ENCODE data around the gene ANKRD11. TPM values are rescaled to one million over a fixed set of nuclear protein-coding genes. Genes with fewer than 3 reads are reported as not detected.

The ANKRD11 gene
- total and polyA plus RNA-seq, 8 donors, result 43.9 to 74.0 (median 46.2) TPM

DNA sequence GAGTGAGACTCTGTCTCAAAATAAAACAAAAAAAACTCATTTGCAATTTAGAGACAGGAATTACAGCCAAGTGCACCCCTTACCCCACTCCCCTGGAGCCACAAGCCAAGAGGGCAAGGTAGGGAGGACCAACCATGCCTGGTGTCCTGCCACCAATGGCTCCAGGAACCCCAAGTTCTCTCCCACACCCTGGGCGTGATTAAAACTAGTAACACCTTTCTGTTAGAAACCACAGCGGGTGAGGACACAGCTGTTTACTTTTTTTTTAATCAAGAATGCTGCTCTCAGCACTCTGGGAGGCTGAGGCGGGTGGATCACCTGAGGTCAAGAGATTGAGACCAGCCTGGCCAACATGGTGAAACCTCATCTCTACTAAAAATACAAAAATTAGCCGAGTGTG is 38.1 kb downstream of the ANKRD11 start:
- ATAC-seq (peak in 1 of 4 donors; percentile 16), FAIRE-seq (no peak), DNase-seq (no peak)
- no peaks in the 10 kb centered on the region for H3K27me3 ChIP-seq
- H3K4me1 ChIP-seq, result peaks cover 21 to 41% (median 30%) of the 10 kb centered on the region in 3 donors
- WGBS, 2 donors, result 59 to 65% methylated on average over 4 of the region's 4 CpGs
- H3K27ac ChIP-seq, result no peak overlapping the region
- TF ChIP-seq, protein P1, sequence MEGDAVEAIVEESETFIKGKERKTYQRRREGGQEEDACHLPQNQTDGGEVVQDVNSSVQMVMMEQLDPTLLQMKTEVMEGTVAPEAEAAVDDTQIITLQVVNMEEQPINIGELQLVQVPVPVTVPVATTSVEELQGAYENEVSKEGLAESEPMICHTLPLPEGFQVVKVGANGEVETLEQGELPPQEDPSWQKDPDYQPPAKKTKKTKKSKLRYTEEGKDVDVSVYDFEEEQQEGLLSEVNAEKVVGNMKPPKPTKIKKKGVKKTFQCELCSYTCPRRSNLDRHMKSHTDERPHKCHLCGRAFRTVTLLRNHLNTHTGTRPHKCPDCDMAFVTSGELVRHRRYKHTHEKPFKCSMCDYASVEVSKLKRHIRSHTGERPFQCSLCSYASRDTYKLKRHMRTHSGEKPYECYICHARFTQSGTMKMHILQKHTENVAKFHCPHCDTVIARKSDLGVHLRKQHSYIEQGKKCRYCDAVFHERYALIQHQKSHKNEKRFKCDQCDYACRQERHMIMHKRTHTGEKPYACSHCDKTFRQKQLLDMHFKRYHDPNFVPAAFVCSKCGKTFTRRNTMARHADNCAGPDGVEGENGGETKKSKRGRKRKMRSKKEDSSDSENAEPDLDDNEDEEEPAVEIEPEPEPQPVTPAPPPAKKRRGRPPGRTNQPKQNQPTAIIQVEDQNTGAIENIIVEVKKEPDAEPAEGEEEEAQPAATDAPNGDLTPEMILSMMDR (IDR thresholded peaks at IDR 0.05), result no peak
- no peak overlapping the region for H3K4me3 ChIP-seq
- no peaks in the 10 kb centered on the region for H3K9me3 ChIP-seq
- intact Hi-C loops (cut with DNase I), result no loop called here
- no peaks in the 10 kb centered on the region for H3K36me3 ChIP-seq

DNA sequence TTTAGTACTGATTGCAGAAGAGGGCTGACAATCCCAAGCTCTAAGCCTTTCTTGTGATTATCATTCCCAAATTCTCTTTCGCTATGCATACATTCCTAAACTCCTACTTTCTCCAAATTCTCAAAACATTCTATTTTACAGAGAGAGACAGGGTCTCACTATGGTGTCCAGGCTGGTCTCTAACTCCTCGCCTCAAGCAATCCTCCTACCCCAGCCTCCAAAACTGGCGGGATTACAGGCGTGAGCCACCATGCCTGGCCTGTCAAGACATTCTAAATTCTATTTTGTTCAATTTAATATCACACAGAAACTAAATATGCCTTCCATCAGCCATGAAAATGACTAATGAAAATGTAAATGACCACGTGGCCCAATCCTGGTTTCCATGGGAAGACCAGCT is 39.8 kb downstream of the ANKRD11 start:
- WGBS, 2 donors, result 90 to 91% methylated on average over 5 of the region's 5 CpGs
- TF ChIP-seq, protein P1 (IDR thresholded peaks at IDR 0.05), result no peak
- no peak for ATAC-seq
- H3K9me3 ChIP-seq, result no peaks in the 10 kb centered on the region
- intact Hi-C loops (cut with DNase I), result no loop called here
- DNase-seq, result no peak
- H3K4me3 ChIP-seq, result no peak overlapping the region
- no peaks in the 10 kb centered on the region for H3K27me3 ChIP-seq
- no peaks in the 10 kb centered on the region for H3K36me3 ChIP-seq
- H3K27ac ChIP-seq, result peak overlapping the region in 1 of 4 donors; percentile 27
- peaks cover 26 to 53% (median 37%) of the 10 kb centered on the region in 3 donors for H3K4me1 ChIP-seq
- FAIRE-seq, result no peak

DNA sequence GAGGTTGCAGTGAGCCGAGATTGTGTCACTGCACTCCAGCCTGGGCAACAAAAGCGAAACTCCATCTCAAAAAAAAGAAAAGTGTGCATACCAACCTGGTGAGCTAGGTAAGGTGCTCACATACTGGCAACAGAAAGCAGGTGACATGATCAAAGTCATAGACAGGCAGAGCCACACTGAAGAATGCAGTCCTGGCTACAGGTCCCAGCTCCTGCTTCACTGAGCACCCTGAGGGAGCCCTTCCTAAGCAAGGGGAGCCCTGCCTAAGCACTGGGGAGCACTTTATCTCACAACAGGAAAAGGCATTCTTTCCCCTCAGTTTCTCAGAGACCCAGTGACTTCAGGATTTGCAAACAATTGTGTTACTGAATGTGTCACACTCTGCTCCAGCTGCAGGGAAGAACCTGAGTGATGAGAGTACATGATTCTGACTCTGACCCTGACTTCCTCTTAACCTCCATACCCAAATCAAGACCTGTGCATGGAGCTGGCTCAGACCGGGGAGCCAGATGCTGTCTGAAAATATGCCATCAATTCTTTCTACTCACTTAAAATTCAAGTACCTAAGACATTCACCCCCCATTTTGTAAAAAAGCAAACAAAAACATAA is 40.5 kb downstream of the ANKRD11 start:
- FAIRE-seq, result no peak
- H3K27ac ChIP-seq, result peak overlapping the region in 1 of 4 donors; percentile 27

DNA sequence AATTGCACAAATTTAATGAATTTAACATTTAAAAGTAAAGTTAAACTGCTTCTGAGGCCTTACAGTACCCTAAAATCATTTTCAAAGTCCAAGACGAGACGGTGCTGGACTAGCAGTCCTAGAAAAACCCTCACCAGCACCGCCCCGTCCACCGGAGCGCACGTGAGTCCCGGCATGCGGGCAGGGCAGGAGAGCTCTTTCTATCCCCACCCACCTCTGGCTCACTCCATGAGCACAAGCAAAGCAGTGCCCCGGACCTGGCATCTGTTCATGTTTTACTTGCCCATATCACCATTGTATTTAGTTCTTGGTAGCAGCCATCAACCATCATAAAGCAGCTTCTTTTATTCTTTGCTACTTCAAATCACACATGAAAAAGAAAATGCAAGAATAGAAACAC is 41.7 kb downstream of the ANKRD11 start:
- Histone ChIP-seq H3K27ac (no peak overlapping the region), H3K4me3 (no peak overlapping the region), H3K4me1 (peaks cover 44 to 62% (median 47%) of the 10 kb centered on the region in 3 donors), H3K27me3 (no peaks in the 10 kb centered on the region), H3K9me3 (no peaks in the 10 kb centered on the region), H3K36me3 (no peaks in the 10 kb centered on the region)
- TF ChIP-seq, protein P1 (IDR thresholded peaks at IDR 0.05), result no peak
- FAIRE-seq, result no peak
- 43 to 45% methylated on average over 10 of the region's 10 CpGs for WGBS, 2 donors
- DNase-seq, result peak in 3 of 6 donors; percentile 42 to 49 (median 42)
- intact Hi-C loops (cut with DNase I), result no loop called here
- ATAC-seq, result peak; percentile 36 to 55 (median 49)

More for the DNA sequence above, 40.5 kb downstream of the ANKRD11 start:
- no peak for DNase-seq
- Histone ChIP-seq H3K9me3 (no peaks in the 10 kb centered on the region), H3K4me3 (no peak overlapping the region), H3K27me3 (no peaks in the 10 kb centered on the region), H3K4me1 (peaks cover 33 to 60% (median 44%) of the 10 kb centered on the region in 3 donors), H3K36me3 (no peaks in the 10 kb centered on the region)
- TF ChIP-seq, protein P1 (IDR thresholded peaks at IDR 0.05), result no peak
- ATAC-seq, result peak in 2 of 4 donors; percentile 37 to 38
- intact Hi-C loops (cut with DNase I), result no loop called here
- WGBS, 2 donors, result 66 to 68% methylated on average over 2 to 3 of the region's 3 CpGs

DNA sequence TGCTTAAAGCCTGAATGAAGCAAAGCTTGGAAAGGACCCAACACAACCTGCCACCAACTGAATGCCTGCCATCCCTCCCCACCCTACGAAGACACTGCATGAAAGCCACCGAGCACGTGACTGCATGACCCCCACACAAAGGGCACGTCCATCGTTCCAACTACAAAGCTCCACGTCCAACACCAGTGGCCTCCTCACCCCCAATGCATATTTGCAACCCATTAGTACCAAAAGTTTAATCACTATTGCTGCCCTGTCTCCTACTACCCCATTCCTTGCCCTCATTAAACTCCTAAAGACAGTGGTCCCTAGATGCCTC is 43.4 kb downstream of the ANKRD11 start:
- 52 to 58% methylated on average over 6 of the region's 6 CpGs for WGBS, 2 donors
- Histone ChIP-seq H3K9me3 (no peaks in the 10 kb centered on the region), H3K27ac (no peak overlapping the region), H3K27me3 (no peaks in the 10 kb centered on the region), H3K4me3 (no peak overlapping the region), H3K4me1 (peaks cover 51 to 65% (median 52%) of the 10 kb centered on the region in 3 donors), H3K36me3 (no peaks in the 10 kb centered on the region)
- ATAC-seq (no peak), FAIRE-seq (no peak), DNase-seq (no peak)
- intact Hi-C loops (cut with DNase I), result no loop called here
- TF ChIP-seq, protein P1 (IDR thresholded peaks at IDR 0.05), result no peak

Data from pancreas (tissue), 10 donors.